HG03095 (cell line): Measurements from ENCODE around the gene BAIAP2L1.
A peak's percentile ranks its signal among the peaks of the same experiment; 100 is the strongest.
"Not testable (repeated sequence)": the region's sequence is repeated elsewhere in the genome, so short reads cannot be mapped to it uniquely, and the experiment has no call there.

Experiments
- ATAC-seq: cut with Tn5 transposase; IDR thresholded peaks from one replicate; pipeline ENCODE4 v1.9.1; 2021; ENCODE audit warnings: moderate library complexity; ENCODE audit not compliant: unreplicated experiment

Gene BAIAP2L1

GRCh38 chr7:98400542-98401340, at the start of gene BAIAP2L1:
BAIAP2L1 (minus strand) TSS chr7:98401090; CDS start chr7:98400852, 238 bp downstream.
- peak; percentile 81 for ATAC-seq

DNA sequence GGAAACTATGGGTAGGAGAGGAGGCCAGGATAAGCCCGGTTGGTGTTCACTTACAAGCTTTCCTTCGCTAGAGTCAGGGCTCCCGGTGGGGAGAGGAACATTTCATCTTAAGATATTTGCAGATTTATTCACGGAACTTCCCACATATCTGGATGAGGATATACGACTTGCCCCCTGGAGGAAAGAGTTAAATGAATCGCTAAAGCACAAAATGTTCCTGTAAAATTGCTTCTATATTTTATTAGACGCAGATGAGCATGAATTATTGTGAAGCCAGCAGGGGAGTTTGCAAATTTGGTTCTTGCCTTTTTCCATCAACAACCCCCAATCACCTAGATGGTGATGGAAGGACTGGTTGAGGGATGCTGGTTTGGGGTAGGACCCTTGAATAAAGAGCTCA, 47.9 kb upstream of the BAIAP2L1 start:
- ATAC-seq, result no peak

DNA sequence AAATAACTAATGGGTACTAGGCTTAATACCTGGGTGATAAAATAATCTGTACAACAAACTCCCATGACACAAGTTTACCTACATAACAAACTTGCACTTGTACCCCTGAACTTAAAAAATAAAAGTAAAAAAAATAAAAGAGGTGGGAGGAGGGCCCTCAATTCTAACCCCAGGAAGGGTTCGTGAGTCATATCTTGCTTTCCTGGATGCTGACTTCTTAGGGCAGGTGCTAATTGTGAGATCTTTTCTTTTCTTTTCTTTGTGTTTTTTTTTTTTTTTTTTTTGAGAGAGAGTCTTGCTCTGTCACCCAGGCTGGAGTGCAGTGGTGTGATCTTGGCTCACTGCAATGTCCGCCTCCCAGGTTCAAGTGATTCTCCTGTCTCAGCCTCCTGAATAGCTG, 40.1 kb upstream of the BAIAP2L1 start:
- ATAC-seq, result not testable (repeated sequence)

- no peak for ATAC-seq
Observed at GRCh38 chr7:98439484-98439883, 38.6 kb upstream of the BAIAP2L1 start.

GRCh38 chr7:98434087-98434486, 33.2 kb upstream of the BAIAP2L1 start:
- no peak for ATAC-seq

DNA sequence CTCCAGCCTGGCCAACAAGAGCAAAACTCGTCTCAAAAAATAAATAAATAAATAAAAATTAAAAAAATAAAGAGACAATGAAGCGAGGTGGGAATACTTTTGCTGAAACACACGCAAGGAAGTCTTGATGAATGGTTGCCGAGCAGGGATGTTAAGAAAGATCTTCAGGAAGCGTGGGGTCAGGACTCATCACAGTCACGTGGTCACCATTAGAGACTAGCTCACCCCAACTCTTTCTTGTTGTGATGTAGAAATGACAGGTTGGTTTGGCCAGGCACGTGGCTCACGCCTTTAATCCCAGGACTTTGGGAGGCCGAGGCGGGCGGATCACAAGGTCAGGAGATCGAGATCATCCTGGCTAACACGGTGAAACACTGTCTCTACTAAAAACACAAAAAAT, 28.9 kb upstream of the BAIAP2L1 start:
- no peak for ATAC-seq

DNA sequence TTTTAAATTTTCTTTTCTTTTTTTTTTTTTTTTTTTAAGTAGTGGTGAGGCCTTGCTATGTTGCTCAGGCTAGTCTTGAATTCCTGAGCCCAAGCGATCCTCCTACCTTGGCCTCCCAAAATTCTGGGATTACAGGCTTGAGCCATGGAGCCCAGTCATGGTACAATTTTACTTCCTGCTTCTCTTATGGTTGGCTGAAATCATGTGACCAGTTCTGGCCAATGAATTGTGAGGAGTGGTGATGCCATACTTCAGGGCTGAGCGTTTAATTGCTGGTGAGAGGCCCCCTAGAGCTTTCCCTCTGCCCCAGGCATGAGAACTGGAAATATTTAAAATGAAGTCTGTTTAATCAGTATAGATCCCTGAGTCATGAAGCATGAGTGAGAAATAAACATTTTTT, 22.2 kb upstream of the BAIAP2L1 start:
- ATAC-seq, result no peak

DNA sequence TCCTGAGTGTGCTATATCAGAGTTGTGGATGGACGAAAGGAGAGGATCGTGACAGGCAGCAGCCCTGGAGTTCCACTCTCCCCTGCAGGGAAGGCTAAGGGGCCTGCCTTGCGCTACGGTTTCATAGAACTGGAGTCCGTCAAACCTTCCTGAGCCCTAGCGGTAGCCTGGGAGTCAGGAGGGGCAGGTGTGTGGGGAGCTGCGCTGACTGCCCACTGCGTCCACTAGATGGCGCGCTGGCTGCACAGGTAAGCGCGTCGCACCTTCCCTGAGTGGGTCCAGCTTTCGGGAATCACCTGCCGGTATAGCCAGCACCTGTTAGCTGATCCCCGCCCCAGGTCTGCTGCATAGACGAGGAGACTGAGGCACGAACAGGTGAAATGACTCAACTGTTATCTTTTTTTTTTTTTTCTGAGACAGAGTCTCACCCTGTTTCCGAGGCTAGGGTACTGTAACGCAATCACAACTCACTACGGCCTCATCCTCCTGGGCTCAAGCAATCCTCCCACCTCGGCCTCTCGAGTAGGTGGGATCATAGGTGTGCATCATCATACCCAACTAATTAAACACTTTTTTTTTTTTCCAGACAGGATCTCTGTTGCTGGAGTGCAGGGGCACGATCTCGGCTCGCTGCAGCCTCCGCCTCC, 20.2 kb upstream of the BAIAP2L1 start:
- ATAC-seq, result no peak

- not testable (repeated sequence) for ATAC-seq
Observed at GRCh38 chr7:98419988-98420387, 19.1 kb upstream of the BAIAP2L1 start.

DNA sequence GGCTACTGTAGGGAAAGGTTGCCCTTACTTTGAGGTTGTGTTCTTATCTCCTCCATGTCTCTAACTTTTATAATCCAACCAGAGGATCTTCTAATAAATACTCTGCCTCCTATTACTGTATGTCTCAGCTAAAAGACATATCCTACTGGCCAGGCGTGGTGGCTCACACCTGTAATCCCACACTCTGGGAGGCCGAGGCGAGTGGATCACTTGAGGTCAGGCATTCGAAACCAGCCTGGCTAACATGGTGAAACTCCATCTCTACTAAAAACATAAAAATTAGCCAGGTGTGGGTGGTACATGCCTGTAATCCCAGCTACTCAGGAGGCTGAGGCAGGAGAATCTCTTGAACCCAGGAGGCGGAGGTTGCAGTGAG, 18.4 kb upstream of the BAIAP2L1 start:
- ATAC-seq, result not testable (repeated sequence)

GRCh38 chr7:98418636-98419315, 17.9 kb upstream of the BAIAP2L1 start:
- no peak for ATAC-seq

DNA sequence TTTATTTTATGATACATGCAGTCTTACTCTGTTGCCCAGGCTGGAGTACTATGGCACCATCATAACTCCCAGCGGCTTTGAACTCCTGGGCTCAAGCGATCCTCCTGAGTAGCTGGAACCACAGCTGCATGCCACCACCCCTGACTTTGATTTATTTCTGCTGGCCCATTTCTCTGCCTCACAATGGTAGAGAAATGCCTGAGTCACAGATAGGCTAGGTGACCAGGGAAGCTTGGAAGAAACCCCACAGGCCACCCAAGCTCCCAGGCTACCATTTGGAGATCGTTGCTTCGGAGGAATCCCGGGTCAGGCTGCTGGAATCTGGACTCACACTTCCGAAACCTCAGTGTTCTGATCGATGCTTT, 17.4 kb upstream of the BAIAP2L1 start:
- ATAC-seq, result no peak

GRCh38 chr7:98417604-98418270, 16.8 kb upstream of the BAIAP2L1 start:
- ATAC-seq, result not testable (repeated sequence)

DNA sequence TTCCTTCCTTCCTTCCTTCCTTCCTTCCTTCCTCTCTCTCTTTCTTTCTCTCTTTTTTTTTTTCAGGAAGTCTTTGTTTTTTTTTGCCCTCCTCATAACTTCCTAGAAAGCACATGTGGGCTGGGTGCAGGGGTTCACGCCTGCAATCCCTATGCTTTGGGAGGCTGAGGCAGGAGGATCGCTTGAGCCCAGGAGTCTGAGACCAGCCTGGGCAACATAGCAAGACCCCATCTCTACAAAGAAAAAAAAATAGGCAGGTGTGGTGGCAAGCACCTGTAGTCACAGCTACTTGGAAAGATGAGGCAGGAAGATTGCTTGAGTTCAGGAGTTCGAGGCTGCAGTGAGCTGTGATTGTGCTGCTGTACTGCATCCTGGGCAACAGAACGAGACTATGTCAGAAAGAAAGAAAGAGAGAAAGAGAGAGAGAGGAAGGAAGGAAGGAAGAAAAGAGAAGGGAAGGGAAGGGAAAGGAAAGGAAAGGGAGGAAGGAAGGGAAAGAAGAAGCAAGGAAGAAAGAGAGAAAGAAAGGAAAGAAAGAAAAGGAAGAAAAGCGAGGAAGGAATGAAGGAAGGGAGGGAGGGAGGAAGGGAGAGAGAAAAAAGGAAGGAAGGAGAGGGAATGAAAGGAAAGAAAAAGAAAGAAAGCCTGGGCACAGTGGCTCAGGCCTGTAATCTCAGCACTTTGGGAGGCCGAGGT, 13.5 kb upstream of the BAIAP2L1 start:
- no peak for ATAC-seq

DNA sequence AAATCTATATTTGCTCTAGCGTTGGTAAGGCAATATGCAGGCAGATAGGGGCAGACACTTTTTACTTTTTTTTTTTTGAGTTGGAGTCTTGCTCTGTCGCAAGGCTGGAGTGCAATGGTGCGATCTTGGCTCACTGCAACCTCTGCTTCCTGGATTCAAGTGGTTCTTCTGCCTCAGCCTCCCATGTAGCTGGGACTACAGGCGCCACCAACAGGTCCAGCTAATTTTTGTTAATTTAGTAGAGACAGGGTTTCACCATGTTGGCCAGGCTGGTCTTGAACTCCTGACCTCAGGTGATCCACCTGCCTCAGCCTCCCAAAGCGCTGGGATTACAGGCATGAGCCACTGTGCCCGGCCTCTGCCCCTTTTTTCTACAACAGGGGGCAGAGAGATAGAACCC, 12.8 kb upstream of the BAIAP2L1 start:
- not testable (repeated sequence) for ATAC-seq

- no peak for ATAC-seq
Observed at GRCh38 chr7:98409843-98410242, 9.0 kb upstream of the BAIAP2L1 start.

DNA sequence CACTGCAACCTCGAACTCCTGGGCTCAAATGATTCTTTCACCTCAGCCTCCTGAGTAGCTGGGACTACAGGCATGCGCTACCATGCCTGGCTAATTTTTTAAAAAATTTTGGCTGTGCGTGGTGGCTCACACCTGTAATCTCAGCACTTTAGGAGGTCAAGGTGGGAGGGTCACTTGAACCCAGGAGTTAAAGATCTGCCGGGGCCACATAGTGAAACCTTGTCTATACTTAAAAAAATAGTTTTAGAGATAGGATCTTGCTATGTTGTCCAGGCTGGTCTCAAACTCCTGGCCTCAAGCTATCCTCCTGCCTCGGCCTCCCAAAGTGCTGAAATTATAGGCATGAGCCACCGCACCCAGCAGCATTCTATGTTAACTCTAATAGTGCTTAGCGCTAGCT, 7.3 kb upstream of the BAIAP2L1 start:
- ATAC-seq, result not testable (repeated sequence)

DNA sequence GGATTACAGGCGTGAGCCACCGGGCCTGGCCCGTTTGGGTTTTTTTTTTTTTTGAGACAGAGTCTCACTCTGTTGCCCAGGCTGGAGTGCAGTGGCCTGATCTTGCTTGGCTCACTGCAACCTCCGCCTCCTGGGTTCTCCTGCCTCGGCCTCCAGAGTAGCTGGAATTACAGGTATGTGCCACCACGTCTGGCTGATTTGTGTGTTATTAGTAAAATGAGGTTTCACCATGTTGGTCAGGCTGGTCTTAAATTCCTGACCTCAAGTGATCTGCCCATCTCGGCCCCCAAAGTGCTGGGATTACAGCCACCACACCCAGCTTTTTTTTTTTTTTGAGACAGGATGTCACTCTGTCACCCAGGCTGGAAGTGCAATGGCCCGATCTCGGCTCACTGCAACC, 5.9 kb upstream of the BAIAP2L1 start:
- no peak for ATAC-seq

DNA sequence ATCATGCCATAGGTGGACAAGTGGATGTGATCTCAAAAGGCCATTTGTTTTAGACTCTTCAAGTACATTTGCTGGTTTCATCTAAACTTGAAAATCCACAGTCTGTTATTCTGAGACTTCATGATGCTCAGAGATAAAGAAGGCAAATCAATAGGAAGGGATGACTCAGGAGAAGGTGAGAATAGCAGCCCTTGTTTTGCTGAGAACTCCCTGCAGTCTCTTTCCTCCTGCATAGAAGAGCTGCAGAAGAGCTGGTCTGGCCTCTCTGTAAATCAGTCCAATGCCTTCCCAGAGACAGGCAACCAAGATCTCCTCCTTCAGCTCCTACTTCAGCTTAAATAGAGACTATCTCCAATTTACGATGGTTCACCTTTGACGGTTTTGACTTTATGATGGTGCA, 4.0 kb upstream of the BAIAP2L1 start:
- no peak for ATAC-seq

- no peak for ATAC-seq
Observed at GRCh38 chr7:98399890-98400541, 874 bp downstream of the BAIAP2L1 start.
